DND-41 (cell line): ENCODE results near the gene C1QTNF12.

Source experiments
- CTCF ChIP-seq: IDR thresholded peaks from 2 replicates; pipeline ENCODE4 v1.5.1; 2012; ENCODE audit warnings: borderline replicate concordance, low read length, moderate library complexity, mild to moderate bottlenecking; ENCODE audit not compliant: poor library complexity, severe bottlenecking; ENCODE audit errors: extremely low read depth
- EZH2 ChIP-seq: IDR thresholded peaks from 3 replicates; pipeline ENCODE4 v1.6.1; 2012; ENCODE audit warnings: borderline replicate concordance, low read depth, mild to moderate bottlenecking, moderate library complexity, low read length, inconsistent platforms; ENCODE audit not compliant: severe bottlenecking

DNA sequence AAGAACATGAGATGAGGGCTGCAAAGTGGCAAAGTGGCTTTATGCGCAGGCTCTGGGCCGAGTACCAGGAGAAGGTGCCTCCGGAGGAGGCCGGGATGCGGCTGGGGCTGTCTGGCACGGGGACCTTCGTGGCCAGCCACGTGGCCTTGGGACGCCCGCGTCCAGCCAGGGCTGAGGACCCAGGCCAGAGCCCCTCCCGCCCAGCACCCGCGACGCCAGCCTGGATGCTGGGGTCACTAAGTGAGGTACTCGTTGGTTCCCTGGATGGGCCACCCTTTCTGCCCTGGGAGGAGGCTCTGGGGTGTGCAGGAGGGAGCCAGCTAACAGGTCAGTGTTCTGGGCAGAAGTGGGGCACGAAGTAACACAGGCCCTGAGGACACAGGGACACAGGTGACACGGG, 46.3 kb upstream of the C1QTNF12 start:
- no peak for TF ChIP-seq CTCF
- TF ChIP-seq EZH2: no peak
